GM21367 (cell line): ENCODE measurements around the gene GH1.
"Not testable (repeated sequence)": the region's sequence is repeated elsewhere in the genome, so short reads cannot be mapped to it uniquely, and the experiment has no call there.

Experiments
- ATAC-seq: cut with Tn5 transposase; IDR thresholded peaks from one replicate; pipeline ENCODE4 v1.9.1; 2021; ENCODE audit not compliant: unreplicated experiment

Gene GH1

DNA sequence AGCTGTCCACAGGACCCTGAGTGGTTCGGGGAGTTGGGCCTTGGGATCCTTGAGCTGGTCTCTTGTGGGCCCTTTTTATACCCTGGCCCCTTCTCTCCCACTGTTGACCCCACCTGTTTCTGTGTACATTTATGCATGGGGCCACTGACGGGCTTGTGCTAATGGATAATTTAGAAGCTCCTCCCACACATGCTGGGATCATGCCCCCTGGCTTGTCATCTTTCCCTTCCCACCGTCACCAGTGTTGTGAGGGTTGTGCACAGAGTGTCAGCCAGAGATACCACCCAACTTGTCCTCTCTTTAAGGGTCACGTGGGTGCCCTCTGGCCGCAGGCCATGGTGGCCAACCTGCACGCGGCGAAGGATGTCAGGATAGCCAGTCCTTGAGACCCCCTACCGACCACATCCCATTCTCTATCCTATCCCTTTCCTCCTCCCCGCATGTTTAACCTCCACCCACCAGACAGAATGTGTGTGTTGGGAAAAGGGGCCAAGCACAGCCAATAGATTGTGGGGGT, at the start of gene GH1:
TSS of gene GH1 (minus strand) at position 51 of the 517 bp plus-strand sequence. CDS start 63 bp downstream, outside the sequence.
- ATAC-seq: not testable (repeated sequence)

DNA sequence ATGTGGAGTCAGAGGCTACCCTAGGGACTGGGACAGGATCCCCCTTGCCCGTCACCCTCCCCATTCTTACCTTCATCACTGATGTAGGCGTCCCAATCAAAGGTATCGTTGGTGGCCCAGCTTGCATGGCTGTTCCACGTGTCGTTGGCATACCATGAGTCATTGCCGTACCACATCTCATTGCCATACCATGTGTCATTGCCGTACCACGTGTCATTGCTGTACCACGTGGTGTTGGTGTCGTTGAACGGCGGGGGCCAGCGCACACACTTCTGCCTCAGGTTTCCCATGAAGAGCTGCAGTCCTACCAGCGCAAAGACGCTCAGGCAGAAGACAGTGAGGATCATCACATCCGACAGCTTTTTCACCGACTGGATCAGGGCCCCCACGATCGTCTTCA, 49.3 kb upstream of the GH1 start:
- no peak for ATAC-seq

DNA sequence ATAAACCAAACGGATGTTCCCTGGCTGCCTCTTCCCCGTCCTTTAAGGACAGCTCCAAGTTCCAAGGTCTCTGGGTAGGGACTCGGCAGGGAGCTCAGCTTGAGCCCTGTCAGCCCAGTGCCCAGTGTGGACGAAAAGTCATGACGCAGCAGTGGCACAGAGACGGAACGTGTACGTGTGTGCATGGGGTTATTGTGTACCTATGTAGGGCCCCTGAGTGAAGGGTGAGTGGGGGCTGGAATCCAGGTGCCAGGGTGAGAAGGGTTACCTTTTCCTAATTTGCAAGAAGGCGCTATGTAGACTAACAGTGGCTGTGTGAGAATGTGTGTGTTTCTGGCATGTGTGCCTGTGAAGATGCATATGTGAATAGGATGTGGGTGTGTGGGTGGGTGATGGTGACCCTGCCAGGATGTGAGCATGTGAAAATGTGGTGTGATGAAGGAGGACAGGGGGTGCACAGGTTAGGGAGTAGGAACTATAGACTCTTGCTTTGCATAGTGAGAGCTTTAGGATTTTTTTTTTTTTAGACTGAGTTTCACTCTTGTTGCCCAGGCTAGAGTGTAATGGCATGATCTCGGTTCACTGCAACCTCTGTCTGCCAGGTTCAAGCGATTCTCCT, 48.1 kb upstream of the GH1 start:
- no peak for ATAC-seq

DNA sequence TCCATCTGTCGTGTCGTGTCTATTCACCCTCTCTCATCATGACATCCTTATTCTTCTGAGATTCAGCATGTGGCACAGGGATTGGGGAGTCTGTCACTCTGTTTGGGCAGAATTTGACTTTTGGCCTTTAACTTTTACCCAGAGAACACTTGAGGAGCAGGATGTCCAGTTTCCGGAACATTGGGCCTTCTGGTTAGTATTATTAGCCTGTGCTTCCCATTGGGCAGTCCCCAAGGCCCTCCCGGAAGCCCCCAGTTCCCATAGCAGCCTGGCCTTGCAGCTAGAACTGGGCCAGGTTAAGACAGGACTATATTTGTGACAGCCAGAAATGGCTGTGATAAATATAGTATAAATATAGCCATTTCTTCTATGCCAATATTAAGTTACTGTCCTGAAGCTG, 44.5 kb upstream of the GH1 start:
- ATAC-seq: no peak

DNA sequence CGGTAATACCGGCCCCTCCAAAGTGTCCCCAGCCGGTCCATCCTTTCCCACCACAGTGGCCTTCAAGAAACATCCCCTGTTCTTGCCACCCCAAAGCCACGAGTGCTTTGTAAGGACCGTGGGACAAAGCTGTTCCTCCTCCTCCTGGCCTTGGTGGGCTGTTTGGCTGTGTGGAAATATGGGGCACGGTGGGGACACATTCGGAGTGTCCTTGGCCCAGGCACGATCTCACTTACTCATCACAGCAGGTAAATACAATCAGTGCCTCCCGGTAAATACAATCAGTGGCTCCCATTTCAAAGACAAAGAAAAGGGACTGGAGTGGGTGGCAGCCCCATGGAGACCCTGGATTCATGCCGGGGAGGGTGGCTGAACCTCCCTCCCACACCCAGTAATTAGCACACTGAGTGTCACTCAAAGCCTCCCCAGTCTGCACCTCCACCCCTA, 43.7 kb upstream of the GH1 start:
- no peak for ATAC-seq

DNA sequence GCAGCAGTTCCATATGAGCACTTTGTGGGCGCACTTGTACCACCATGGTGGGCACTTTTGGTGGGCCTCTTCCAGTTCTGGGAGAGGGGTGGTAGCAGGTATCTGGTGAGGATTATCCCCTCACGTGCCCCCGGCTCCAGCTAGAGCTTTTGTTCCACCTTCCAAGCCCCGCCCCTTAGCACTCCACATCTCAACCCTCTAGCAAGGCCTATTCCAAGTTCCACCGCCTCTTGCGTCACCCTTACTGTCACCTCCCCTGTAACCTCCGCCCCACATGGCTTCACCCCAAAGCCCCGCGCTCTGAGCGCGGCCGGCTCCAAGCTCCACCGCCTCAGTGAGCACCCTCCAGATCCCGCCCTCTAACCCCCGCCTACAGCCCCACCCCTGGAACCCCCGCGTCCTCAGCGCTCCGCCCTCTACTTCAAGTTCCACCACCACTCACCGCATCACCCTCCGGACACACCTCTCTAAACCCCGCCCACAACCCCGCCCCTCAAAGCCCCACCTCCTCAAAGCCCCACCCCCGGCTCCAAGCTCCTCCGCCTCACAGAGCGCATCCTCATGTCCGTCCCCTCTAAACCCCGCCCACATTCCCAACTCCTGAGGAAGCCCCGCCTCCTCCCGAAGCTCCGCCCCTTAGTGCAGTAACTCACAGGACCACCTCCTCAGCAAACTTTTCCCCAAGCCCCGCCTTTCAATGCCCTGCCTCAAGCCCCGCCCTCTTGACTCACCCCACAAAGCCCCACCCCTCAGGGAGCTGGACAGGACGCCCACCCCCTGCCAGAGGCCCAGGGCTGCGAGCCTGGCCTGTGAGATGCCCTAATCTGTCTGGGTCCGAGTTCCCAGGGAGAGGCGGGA, 42.9 kb upstream of the GH1 start:
- no peak for ATAC-seq

DNA sequence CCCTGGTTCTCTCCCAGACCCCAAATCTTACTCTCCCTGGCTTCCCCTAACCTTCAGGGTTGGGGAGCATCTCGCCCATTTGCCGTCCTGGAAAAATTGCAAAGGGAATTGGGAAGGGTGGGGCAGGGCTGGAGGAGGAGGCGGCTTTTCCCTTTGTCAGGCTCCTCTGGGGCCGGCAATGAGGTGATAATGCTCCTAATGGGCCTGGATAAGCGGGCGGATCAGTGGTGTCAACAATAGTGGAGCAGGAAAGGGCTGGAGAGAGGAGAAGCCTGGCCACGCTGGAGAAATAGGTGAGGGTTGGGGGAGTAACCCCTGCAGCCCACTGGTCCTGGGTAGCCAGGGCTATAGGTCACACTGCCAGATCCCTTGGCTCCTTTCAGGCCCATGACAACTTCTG, 41.8 kb upstream of the GH1 start:
- ATAC-seq: no peak

DNA sequence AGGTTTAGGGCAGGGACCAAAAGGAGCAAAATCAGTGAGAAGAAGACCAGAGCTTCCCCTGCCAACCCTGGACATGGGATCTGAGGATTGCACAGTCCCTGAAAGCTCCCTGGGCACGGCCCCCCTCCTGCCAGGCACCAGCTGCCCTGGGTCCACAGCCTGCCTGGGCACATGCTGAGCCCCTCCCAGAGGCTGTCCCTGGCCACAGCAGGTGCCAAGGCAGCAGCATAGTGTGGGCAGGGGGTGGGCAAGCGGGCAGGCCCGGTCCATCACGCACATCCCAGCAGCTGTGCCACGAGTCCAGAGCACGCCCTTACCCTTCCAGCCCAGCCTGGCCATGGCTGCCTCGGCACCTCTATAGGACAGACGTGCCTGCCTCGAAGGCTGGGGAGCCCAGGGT, 41.4 kb upstream of the GH1 start:
- ATAC-seq: no peak

DNA sequence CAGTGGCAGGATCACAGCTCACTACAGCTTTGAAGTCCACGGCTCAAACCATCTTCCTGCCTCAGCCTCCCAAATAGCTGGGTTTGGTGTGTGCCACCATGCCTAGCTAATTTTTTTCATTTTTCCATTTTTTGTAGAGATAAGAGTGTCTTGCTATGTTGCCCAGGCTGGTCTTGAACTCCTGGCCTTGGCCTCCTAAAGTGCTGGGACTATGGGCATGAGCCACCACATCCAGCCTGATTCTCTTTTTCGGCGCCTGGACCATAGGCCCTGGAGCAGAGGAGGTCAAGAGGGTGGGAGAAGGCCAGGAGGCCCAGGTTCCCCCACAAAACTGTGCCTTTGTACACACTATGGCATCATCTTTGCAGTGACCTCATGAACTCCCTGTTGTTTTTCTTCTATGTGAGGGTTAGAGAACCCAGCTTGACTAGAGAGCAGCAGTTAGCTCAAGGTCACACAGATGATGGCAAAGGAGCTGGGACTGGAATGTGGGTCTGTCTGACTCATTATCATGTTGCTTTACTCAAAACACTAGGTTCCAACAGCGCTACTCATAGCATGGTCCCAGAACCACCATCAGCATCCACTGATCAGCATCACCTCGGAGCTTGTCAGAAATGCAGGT, 37.8 kb upstream of the GH1 start:
- ATAC-seq: no peak

DNA sequence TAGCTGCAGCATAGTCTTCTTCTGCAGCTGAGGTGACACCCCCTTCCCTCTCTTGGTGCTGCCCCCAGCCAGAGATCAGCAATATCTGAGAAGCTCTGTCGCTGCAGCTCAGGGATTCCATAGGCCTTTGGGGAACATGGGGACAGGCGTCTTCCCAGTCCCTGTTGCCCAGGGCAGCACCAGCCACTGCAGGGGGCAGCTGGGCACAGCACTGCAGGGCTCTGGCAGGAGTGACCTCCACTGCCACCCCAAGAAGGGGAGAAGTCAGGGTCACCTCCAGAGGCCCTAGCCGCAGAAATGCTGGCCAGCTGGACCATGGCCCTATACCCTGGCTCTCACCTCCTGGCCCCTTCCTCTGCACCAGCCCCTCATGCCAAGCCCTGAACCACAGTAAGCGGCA, 37.2 kb upstream of the GH1 start:
- no peak for ATAC-seq

DNA sequence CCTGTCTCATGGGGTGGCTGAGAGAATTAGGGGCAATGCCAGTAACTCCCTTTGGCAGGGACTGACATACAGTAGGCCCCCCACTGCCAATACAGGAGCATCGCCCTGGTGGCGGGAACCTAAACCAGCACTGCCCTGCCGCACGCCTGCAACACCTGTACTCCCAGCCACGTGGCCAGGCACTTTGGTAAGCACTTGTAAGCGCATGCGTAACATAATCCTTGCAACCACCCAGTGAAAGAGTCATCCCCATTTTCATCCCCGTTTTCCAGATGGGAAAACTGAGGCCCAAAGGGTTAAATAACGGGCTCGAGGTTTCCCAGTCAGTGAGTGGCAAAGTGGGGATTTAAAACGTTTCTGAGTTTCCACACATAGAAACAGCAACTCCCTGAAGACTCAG, 36.6 kb upstream of the GH1 start:
- ATAC-seq: no peak

DNA sequence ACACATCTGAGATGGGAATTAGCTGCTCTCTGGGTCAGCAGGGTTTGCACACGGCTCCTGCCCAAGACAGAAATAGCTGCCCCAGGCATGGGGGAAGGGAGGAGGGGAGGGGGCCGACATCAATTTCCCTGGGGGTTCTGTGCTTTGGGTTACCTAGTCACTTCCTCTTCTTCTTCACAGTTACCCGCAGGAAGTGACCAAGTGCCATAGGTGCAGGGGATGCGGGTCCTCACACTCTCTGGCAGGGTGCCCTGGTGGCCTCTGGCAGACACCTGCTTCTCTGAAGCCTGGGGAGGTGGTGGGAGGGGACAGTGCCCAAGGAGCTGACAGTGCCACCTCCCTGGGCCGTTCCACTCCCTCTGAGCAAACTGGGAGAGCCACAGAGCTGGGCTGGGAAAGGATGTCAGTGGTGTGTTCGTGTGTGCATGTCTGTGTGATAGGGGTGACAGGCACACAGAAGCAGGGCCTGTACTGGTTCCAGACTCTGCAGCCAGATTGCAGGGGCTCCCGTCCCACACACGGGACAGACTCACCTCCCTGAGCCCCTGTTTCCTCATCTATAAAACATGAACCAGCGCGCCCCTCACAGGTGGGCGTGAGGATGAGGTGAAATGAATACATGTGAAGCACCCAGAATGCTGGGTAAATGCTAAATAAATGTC, 35.9 kb upstream of the GH1 start:
- no peak for ATAC-seq

DNA sequence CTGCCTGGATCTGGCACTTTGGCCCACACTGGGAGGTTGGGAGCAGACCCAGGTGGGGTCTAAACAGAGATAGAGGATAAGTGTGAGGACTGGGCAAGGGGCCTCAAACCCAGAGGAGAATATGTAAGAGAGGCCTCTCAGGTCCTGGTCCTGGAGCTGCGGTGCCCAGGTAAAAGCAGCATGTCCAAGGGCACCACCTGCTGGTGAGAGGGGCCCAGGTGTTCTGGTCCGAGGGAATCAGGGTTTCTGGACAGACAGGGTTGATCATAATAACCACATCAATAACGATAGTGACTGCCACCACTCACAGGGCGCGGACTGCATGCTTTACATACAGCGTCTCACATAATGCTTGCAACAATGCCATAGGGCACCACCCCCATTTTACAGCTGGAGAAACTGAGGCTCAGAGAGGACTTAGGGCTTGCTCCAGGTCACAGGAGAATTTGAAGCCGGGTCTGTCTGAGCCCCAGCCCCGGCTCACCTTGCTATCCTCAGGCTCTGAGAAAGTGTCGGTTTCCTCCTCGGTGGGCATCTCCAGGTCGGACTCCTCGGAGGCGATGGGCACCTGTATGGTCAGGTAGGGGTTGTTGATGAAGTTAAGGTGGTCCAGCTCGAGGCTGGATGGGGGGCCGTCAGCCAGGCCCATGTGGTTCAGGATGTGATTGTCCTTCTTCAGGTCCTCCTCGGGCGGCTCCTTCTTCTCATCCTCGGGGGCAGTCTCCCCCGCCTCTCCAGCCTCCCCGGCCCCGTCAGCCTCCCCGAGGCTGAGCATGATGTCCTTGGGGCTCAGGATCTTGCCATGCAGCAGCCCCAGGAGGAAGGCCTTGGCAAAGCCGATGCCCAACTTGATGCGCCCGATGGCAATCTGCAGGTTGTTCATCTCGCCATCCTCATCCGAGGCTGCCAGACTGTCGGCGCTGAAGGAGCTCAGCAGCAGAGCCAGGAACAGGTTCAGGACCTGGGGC, 32.6 kb upstream of the GH1 start:
- ATAC-seq: no peak

DNA sequence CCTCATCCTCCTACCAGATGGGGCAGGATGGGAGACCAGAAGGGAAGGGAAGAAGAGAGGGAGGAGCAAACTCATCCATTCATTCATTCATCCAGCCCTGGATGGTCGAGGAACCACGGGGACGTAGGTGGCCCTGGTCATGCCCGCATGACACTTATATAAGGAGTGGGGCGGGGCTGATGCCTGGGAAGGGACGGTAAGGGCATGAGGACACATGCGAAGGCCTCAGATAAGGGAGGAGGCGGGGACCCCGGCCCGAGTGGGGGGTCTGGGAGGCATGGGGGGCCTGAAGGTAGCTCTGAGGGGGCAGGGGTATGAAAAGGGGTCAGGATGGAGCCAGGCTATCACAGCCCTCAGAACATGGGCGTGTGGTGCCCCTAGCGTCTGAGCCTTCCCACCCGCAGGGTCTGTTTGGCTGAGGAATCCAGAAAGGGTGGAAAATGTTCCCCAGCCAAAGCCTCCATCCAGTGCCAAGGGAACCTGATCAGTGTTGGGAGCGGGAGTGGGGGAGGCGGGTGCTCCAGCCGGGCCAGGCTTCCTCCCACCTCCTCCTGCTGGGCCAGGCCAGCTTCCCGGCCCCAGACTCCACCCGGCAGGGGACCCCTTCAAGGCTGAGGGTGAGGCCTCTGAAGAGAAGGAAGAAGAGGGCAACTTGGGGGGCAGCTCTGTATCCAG, 31.1 kb upstream of the GH1 start:
- ATAC-seq: no peak

DNA sequence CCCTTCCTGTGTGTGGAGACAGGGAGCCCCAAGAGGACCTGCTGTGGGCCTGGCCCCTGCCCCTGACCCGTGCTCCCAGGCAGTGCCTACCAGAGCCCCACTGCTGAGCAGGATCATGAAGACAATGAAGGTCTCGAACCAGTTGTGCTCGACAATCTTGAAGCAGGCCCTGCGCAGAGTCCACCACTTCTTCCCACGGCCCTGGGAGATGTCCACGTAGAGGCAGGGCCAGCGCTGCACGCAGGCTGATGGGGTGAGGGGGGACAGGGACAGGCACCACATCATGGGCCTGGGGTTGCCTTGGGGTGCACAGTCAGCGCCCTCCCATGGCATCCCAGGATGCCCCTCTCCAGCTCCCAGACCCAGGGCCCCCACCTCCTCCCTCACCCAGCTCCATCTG, 29.9 kb upstream of the GH1 start:
- ATAC-seq: no peak

DNA sequence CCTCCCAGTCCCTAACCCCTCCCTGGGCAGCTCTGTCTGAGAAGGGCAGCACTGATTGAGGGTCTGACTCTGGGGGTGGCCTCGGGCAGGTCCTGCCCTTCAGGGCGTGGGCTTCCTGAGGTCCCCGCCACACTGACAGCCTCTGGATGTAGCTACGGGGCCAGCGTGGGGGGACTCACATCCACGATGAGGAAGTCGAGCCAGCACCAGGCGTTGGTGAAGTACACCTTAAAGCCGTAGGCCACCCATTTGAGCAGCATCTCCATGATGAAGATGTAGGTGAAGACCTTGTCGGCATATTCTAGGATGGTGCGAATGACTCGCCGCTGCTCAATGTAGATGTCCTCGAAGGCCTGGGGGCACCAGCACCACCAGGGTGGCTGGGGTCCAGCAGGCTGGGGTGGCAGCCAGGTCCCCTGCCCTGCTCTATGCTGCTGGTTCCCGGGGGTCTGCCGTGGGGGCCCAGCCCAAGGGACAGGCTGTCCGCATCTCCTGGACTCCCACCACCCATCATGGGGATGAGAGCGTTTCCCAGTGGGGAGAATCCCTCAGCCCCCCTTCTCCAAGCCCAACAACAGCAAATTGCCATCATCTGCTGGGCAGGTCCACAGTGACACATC, 29.2 kb upstream of the GH1 start:
- no peak for ATAC-seq

DNA sequence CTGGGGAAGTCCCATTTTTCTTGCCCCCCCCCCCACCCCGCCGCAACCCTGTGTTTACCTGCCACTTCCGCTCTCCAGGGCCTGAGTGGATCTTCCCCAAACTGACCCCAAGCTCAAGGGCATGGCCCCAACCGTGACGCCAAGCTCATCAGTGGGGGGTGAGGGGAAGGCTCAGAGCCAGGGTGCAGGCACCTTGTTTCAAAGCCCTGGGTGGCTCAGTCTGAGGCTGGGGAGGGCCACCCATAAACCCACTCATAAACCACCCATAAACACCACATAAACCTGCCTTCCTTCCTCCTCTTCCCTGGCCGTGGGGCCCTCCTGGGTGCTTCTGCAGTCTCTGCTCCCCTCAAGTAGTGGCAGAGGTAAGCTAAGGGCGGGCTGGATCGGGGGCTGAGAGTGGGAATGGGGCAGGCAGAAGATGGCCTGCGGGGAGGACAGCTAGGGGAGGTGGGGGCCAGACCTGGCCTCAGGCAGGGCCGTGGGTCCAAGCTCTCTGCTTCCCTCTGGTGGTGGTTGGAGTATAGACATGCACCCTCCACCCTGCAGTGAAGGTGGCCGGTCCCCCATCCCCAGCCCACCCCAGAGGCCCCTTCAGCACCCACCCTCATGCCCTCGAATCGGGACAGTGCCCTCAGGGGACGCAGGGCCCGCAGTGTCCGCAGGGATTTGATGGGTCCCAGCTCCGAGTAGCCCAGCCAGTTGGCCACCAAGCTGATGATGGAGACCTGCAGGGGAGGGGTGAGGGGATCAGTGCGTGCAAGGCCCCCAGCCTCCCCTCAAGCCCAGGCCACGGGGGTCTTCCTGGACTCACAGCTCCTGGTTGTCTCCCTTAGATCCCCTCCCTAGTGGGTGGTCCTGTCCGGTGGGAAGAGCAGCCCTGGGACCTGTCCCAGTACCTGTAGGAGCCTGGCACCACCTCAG, 28.1 kb upstream of the GH1 start:
- ATAC-seq: no peak

DNA sequence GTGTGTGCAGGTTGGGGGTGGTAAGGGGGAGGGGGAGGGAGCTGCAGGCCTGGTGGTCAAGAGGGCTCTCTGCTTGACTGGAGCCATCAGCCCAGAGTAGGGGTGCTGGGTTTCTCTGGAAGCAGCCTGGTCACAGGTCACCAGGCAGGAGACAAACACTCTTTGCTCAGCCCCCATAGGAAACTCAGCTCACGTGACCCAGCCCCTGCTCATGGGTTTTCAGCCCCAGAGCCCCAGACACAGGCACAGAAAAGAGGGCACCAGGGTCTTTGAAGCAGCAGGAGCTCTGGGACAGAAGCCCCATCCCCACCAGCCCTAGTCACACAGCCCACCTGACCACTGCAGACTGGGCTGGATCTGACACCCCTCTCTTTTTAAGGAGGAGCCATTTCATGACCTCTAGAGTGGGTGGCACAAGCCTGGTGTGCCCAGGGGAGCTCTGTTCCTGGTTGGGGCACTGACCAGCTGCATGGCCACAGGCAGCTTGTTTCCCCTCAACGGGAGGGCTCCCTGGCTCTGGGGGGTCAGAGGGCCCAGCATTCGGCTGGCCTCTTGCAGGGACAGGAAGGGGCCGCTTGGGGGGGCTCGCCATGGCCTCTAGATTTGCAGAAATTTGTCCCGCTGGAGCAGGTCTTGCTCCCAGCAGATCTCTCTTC, 27.3 kb upstream of the GH1 start:
- ATAC-seq: no peak
